Stimulated activated memory B cell treated with anti-CD40 and anti-IgM and Interleukin-4, amounts not matched to agents 10 μg/mL and 1 μg/mL and 100 μg/mL, for 72 hours (primary cell): Measurements from ENCODE around the gene TMEM114.
"Not testable (repeated sequence)": the region's sequence is repeated elsewhere in the genome, so short reads cannot be mapped to it uniquely, and the experiment has no call there.

Experiments
- ATAC-seq: fragments of 150-1000 bp; cut with Tn5 transposase; 2 replicates; pipeline ENCODE4 v1.10.0; 2021
- H3K27ac Mint-ChIP-seq: one replicate; pipeline ENCODE4 v1.8.0; 2022; ENCODE audit warnings: mild to moderate bottlenecking, mixed read lengths
- H3K27me3 Mint-ChIP-seq: one replicate; pipeline ENCODE4 v1.8.0; 2022; ENCODE audit warnings: mixed read lengths
- H3K36me3 Mint-ChIP-seq: one replicate; pipeline ENCODE4 v1.8.0; 2022; ENCODE audit warnings: mixed read lengths
- H3K4me1 Mint-ChIP-seq: one replicate; pipeline ENCODE4 v1.8.0; 2022; ENCODE audit warnings: mixed read lengths
- H3K4me3 Mint-ChIP-seq: one replicate; pipeline ENCODE4 v1.8.0; 2022; ENCODE audit warnings: mild to moderate bottlenecking, moderate library complexity, mixed read lengths
- H3K9me3 Mint-ChIP-seq: one replicate; pipeline ENCODE4 v1.8.0; 2022; ENCODE audit warnings: mixed read lengths

The TMEM114 gene

DNA sequence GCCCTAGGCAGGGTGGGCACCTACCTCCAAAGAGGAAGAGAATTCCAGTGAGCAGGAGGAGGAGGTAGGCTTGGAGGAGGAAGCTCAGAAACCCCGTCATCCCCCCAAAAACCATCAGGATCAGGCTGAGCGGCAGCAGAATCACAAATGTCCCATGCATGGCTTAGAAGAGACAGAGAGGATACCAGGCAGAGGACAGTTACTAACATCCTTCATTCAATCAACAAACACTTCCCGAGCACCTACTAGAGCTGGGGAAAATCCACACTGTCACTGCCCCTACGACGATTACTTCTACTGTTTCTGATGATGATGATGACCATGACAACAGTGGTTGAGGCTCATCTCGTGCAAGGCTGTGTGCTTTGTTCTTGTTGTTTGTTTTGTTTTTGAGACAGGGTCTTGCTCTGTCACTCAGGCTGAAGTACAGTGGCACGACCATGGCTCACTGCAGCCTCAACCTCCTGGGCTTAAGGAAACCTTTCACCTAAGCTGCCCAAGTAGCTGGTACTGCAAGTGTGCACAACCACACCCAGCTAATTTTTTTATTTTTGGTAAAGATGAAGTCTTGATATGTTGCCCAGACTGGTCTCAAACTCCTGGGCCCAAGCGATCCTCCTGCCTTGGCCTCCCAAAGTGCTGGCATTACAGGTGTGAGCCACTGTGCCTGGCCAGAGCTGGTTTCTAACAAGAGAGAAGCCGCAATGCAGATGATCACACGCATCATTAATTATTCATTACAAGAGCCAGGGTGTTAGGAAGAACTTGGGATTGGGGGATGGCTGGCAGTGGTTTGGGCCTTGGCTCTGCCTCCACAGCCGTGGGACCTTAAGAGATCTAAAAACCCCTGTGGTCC, 18.0 kb downstream of the TMEM114 start:
- H3K27ac Mint-ChIP-seq, result no peak overlapping the region
- no peaks in the 10 kb centered on the region for H3K36me3 Mint-ChIP-seq
- ATAC-seq, result no peak
- no peaks in the 10 kb centered on the region for H3K9me3 Mint-ChIP-seq
- H3K4me3 Mint-ChIP-seq, result no peak overlapping the region
- H3K27me3 Mint-ChIP-seq, result peaks cover 64% of the 10 kb centered on the region
- H3K4me1 Mint-ChIP-seq, result no peaks in the 10 kb centered on the region

DNA sequence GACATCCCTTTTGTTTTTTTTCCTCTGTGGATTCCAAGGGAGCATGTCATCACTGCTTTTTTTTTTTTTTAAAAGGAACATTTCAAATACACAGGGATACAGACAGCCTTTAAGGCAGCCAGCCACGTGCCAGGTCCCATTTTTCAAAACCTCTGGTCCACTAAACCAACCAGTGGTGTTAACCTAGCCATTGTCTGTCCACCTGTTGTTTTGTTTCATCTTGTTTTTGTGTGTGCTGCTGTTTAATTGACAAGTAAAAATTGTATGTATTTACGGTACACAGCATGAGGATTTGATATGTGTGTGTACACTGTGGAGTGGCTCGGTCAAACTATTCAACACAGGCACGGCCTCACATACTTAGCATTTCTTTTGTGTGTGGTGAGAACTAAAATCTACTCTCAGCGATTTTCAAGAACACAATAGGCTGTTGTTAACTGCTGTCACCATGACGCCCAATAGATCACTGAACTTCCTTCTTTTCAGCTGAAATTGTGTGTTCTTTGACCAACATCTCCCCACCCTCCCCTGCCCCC, 19.2 kb downstream of the TMEM114 start:
- ATAC-seq, result no peak
- Mint-ChIP-seq H3K27me3 (peaks cover 58% of the 10 kb centered on the region), H3K27ac (no peak overlapping the region), H3K4me3 (no peak overlapping the region), H3K36me3 (no peaks in the 10 kb centered on the region), H3K9me3 (no peaks in the 10 kb centered on the region), H3K4me1 (no peaks in the 10 kb centered on the region)

GRCh38 chr16:8570393-8570792, 19.9 kb downstream of the TMEM114 start:
- not testable (repeated sequence) for H3K4me3 Mint-ChIP-seq, H3K36me3 Mint-ChIP-seq, ATAC-seq, H3K9me3 Mint-ChIP-seq, H3K27ac Mint-ChIP-seq, H3K4me1 Mint-ChIP-seq
- peaks cover 53% of the 10 kb centered on the region for H3K27me3 Mint-ChIP-seq

DNA sequence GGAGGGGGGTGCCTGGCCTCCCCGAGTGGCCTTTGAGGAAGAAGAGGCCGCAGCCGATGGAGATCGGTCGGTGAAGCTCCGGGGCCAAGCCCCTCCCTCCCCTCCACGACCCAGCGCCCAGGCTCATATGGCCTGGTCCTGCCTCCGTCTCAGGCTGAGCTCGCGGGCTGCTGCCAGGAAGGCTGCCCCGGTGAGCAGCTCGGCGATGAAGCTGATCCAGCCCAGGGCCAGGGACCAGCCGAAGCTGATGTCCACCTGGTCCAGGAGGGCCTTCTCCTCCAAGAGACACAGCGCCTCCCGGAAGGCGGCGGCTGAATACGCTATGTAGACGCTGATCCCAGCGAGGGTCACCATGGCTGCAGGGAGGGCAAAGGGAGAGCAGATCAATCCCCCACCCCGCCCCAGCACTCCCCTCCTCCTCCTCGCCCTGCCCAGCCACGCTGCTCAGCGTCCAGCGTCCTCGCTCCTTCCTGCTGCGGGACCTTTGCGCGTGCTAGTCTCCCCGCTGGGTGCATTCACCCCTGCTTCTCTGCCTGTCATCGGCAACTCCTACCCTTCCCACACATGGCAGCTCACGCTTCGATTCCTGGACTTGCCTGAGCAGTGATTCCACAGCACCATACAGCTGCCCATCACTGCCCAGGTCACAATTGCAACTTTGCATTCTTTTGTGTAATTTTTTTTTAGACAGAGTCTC, 20.5 kb downstream of the TMEM114 start:
- peaks cover 51% of the 10 kb centered on the region for H3K27me3 Mint-ChIP-seq
- no peaks in the 10 kb centered on the region for H3K4me1 Mint-ChIP-seq
- no peaks in the 10 kb centered on the region for H3K36me3 Mint-ChIP-seq
- ATAC-seq, result no peak
- H3K27ac Mint-ChIP-seq, result no peak overlapping the region
- no peaks in the 10 kb centered on the region for H3K9me3 Mint-ChIP-seq
- H3K4me3 Mint-ChIP-seq, result no peak overlapping the region

GRCh38 chr16:8568231-8568617, 22.1 kb downstream of the TMEM114 start:
- H3K27ac Mint-ChIP-seq, result no peak overlapping the region
- H3K27me3 Mint-ChIP-seq, result peaks cover 37% of the 10 kb centered on the region
- H3K36me3 Mint-ChIP-seq, result no peaks in the 10 kb centered on the region
- no peaks in the 10 kb centered on the region for H3K9me3 Mint-ChIP-seq
- no peak for ATAC-seq
- H3K4me1 Mint-ChIP-seq, result no peaks in the 10 kb centered on the region
- no peak overlapping the region for H3K4me3 Mint-ChIP-seq

DNA sequence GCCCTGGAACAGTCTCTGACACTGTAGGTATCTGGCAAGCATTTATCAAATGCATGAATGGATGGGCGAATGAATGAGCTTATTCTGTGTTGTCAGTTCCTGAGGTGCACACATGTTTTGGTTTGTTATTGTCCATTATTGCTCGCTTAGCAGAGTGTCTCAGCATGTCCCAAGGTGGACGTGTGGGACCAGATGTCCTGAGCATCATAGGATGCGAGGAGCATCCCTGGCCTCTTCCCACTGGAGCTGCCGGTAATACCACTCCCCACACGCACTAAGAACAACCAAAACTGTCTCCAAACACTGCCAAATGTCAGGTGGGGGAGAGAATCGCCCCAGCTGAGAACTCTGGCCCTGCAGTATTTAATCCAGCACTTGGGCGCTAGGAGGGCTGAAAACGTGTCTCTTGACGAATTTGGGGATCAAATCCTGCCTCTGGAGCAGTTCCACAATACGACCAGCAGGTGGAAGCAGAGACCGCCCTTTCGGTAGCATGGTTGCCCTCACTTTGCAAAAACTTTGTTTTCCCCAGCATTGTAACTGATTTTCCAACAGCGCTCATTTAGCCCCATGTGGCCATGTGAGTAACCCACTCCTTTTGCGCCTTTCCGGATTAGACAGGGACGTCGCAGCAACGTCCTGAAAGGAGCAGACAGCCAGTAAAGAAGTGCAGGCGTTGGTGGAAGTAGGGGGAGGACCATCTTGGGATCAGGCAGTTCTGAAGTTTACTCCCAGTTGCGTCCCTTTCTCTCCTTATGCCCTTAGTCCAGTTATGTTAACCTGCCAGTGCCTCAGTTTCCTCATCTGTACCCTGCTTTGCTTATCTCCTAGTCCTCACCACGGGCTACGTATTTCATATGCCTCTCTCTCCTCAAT, 22.7 kb downstream of the TMEM114 start:
- peaks cover 31% of the 10 kb centered on the region for H3K27me3 Mint-ChIP-seq
- no peak overlapping the region for H3K27ac Mint-ChIP-seq
- no peaks in the 10 kb centered on the region for H3K36me3 Mint-ChIP-seq
- H3K9me3 Mint-ChIP-seq, result no peaks in the 10 kb centered on the region
- no peaks in the 10 kb centered on the region for H3K4me1 Mint-ChIP-seq
- peak; percentile 85 for ATAC-seq
- no peak overlapping the region for H3K4me3 Mint-ChIP-seq

DNA sequence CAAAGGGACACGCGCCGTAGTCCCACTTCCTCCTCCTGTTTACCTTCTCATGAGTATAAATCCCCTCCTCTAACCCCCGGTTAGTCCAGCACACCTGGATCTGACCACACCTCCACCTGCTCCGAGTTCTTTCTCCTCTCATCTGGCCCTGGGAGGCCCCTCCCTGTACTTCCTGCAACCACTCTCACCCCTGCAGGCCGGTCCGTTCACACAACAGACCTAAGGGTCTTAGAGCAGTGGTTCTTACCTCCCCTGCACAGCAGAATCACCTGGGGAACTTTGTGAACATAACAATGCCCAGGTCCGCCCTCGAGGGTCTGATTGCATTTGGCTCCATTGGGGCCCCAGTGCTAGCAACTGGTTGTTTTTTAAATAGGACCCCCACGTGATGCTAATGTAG, 24.8 kb downstream of the TMEM114 start:
- H3K9me3 Mint-ChIP-seq, result no peaks in the 10 kb centered on the region
- H3K27me3 Mint-ChIP-seq, result peaks cover 17% of the 10 kb centered on the region
- no peak overlapping the region for H3K27ac Mint-ChIP-seq
- H3K4me1 Mint-ChIP-seq, result no peaks in the 10 kb centered on the region
- ATAC-seq, result peak; percentile 54
- H3K4me3 Mint-ChIP-seq, result no peak overlapping the region
- no peaks in the 10 kb centered on the region for H3K36me3 Mint-ChIP-seq

GRCh38 chr16:8564934-8565345, 25.4 kb downstream of the TMEM114 start:
- Mint-ChIP-seq H3K9me3 (no peaks in the 10 kb centered on the region), H3K27me3 (peaks cover 12% of the 10 kb centered on the region), H3K36me3 (no peaks in the 10 kb centered on the region), H3K4me3 (no peak overlapping the region), H3K4me1 (no peaks in the 10 kb centered on the region), H3K27ac (no peak overlapping the region)
- ATAC-seq, result no peak

DNA sequence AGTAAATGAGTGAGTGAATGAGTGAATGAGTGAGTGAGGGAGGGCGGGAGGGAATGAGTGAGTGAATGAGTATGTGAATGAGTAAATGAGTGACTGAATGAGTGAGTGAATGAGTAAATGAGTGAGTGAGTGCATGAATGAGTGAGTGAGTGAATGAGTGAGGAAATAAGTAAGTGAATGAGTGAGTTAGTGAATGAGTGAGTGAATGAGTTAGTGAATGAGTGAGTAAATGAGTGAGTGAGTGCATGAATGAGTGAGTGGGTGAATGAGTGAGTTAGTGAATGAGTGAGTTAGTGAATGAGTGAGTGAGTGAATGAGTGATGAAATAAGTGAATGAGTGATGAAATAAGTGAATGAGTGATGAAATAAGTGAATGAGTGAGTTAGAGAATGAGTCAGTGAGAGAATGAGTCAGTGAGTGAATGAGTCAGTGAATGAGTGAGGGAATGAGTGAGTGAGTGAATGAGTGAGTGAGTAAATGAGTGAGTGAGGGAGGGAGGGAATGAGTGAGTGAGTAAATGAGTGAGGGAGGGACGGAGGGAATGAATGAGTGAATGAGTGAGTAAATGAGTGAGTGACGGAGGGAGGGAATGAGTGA, 26.3 kb downstream of the TMEM114 start:
- not testable (repeated sequence) for ATAC-seq, H3K36me3 Mint-ChIP-seq, H3K4me1 Mint-ChIP-seq, H3K9me3 Mint-ChIP-seq, H3K27me3 Mint-ChIP-seq, H3K4me3 Mint-ChIP-seq, H3K27ac Mint-ChIP-seq

GRCh38 chr16:8561496-8561895, 28.8 kb downstream of the TMEM114 start:
- H3K4me3 Mint-ChIP-seq, result no peak overlapping the region
- no peaks in the 10 kb centered on the region for H3K9me3 Mint-ChIP-seq
- H3K27ac Mint-ChIP-seq, result no peak overlapping the region
- H3K4me1 Mint-ChIP-seq, result no peaks in the 10 kb centered on the region
- no peak for ATAC-seq
- H3K36me3 Mint-ChIP-seq, result no peaks in the 10 kb centered on the region
- H3K27me3 Mint-ChIP-seq, result peaks cover 5% of the 10 kb centered on the region

- H3K27me3 Mint-ChIP-seq, result peaks cover 63% of the 10 kb centered on the region
- H3K36me3 Mint-ChIP-seq, result no peaks in the 10 kb centered on the region
- H3K9me3 Mint-ChIP-seq, result peaks cover 3% of the 10 kb centered on the region
- no peak overlapping the region for H3K27ac Mint-ChIP-seq
- ATAC-seq, result no peak
- H3K4me1 Mint-ChIP-seq, result no peaks in the 10 kb centered on the region
- no peak overlapping the region for H3K4me3 Mint-ChIP-seq
Observed at GRCh38 chr16:8555400-8555799, 34.9 kb downstream of the TMEM114 start.

DNA sequence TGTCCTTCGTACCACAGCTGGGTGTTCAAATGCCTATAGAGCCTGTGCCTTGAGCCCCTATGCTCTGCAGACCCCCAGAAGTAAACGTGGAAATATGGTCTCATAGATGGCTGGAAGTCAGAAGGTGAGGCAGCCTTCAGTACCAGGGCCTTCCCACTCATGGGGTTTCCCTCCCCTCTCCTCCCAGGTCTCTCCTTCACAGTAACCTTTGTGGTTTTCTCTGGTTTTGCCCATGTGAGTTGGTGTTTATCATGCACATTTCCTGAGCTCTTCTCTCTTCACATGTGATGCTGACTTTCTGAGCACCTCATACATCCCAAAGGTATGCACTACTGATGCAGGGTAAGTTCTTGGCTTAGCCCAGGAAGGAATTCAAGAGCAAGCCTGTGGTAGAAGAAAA, 35.4 kb downstream of the TMEM114 start:
- no peak overlapping the region for H3K27ac Mint-ChIP-seq
- H3K9me3 Mint-ChIP-seq, result peaks cover 3% of the 10 kb centered on the region
- H3K36me3 Mint-ChIP-seq, result no peaks in the 10 kb centered on the region
- ATAC-seq, result peak; percentile 12
- H3K4me1 Mint-ChIP-seq, result no peaks in the 10 kb centered on the region
- H3K4me3 Mint-ChIP-seq, result no peak overlapping the region
- H3K27me3 Mint-ChIP-seq, result peaks cover 68% of the 10 kb centered on the region

GRCh38 chr16:8554022-8554421, 36.3 kb downstream of the TMEM114 start:
- peaks cover 77% of the 10 kb centered on the region for H3K27me3 Mint-ChIP-seq
- H3K27ac Mint-ChIP-seq, result no peak overlapping the region
- peaks cover 3% of the 10 kb centered on the region for H3K9me3 Mint-ChIP-seq

GRCh38 chr16:8552487-8553221, 37.7 kb downstream of the TMEM114 start:
- Mint-ChIP-seq H3K9me3 (peaks cover 3% of the 10 kb centered on the region), H3K4me3 (no peak overlapping the region), H3K27me3 (peaks cover 90% of the 10 kb centered on the region), H3K36me3 (no peaks in the 10 kb centered on the region), H3K27ac (no peak overlapping the region), H3K4me1 (no peaks in the 10 kb centered on the region)
- ATAC-seq, result no peak

More at GRCh38 chr16:8554022-8554421, 36.3 kb downstream of the TMEM114 start:
- ATAC-seq, result no peak
- H3K36me3 Mint-ChIP-seq, result no peaks in the 10 kb centered on the region
- H3K4me3 Mint-ChIP-seq, result no peak overlapping the region
- H3K4me1 Mint-ChIP-seq, result no peaks in the 10 kb centered on the region
